ENCODE results near the gene ZKSCAN3.

Gene ZKSCAN3

DNA sequence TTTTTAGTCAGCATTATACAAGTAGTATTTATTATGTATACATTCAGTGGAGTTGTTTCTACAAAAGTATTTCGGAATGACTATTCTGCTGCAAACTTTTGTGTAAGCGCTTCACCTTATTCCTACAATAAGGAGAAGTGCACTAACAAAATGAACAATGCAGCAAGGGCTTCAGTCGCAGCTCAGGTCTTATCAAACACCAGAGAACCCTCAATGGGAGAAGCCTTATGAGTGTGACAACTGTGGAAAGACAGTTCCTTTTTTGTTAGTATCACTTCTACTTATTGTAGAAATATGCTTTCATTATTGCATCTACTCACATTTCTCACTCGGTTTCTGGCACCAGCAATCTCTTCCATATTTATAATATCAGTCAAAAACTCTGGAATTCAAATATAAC, 18.8 kb downstream of the ZKSCAN3 start:
- DNase-seq, result no peak
- in situ Hi-C loops (cut with HindIII; ENCODE audit: low pct_ligation_motif_present, low pct_unique_long_range_greater_than_20kb, low sequenced_read_pairs), result no loop called here

GRCh38 chr6:28369463-28369862, 19.7 kb downstream of the ZKSCAN3 start:
- DNase-seq, result no peak
- in situ Hi-C loops (cut with HindIII; ENCODE audit: low pct_ligation_motif_present, low pct_unique_long_range_greater_than_20kb, low sequenced_read_pairs), result no loop called here

DNA sequence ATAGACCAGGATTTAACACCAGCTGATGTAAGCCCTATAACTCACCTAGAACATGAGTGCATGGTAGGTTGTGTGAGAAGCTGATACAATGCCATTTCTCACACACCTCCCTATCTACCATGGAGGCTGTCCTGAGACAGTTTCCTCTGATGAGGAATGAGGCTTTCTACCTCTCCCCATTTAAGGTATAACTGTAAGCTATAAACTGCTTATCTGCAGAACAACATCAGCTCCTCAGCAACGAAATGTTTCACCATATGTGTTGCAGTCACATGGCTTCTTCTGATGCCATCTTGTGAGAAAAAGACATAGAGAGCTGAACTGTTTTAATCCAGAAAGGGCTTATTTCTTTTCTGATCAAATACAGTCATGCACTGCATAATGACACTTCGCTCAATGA, 20.7 kb downstream of the ZKSCAN3 start:
- in situ Hi-C loops (cut with HindIII; ENCODE audit: low pct_ligation_motif_present, low pct_unique_long_range_greater_than_20kb, low sequenced_read_pairs), result no loop called here

GRCh38 chr6:28371280-28371679, 21.5 kb downstream of the ZKSCAN3 start:
- in situ Hi-C loops (cut with HindIII; ENCODE audit: low pct_ligation_motif_present, low pct_unique_long_range_greater_than_20kb, low sequenced_read_pairs), result no loop called here
- DNase-seq, result no peak

More for the DNA sequence above, 20.7 kb downstream of the ZKSCAN3 start:
- no peak for DNase-seq

DNA sequence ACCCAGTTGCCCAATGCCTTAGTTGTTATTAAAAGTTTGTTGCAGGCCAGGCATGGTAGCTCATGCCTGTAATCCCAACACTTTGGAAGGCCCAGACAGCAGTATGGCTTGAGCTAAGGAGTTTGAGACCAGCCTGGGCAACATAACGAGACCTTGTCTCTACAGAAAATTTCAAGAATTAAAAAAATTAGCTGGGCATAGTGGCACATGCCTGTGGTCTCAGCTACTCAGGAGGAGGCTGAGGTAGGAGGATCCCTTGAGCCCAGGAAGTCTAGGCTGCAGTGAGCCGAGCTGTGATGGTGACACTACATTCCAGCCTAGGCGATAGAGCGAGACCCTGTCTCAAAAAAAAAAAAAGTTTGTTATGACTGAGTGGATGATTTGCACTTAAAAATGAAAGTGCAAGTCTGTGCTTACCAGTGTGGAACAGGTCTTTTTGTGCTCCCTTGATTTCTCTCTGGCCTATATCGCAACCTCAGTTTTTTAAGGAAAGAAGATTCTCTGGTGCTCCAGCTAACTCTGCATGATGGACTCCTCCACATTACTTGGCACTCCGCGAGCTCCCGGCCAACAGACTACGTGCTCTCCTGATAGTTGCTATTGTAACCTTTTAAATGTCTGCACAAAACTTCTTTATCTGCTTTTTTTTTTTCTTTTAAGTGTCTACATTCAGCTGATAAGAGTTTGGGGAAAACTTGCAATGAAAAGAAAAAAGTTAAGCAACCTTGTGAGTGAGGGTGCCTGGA, 22.1 kb downstream of the ZKSCAN3 start:
- peak; percentile 40 for DNase-seq
- in situ Hi-C loops (cut with HindIII; ENCODE audit: low pct_ligation_motif_present, low pct_unique_long_range_greater_than_20kb, low sequenced_read_pairs), result no loop called here

- in situ Hi-C loops (cut with HindIII; ENCODE audit: low pct_ligation_motif_present, low pct_unique_long_range_greater_than_20kb, low sequenced_read_pairs), result no loop called here
- DNase-seq, result no peak
Measured at GRCh38 chr6:28373925-28374324, 24.2 kb downstream of the ZKSCAN3 start.

- in situ Hi-C loops (cut with HindIII; ENCODE audit: low pct_ligation_motif_present, low pct_unique_long_range_greater_than_20kb, low sequenced_read_pairs), result no loop called here
- no peak for DNase-seq
Measured at GRCh38 chr6:28377879-28378278, 28.1 kb downstream of the ZKSCAN3 start.

DNA sequence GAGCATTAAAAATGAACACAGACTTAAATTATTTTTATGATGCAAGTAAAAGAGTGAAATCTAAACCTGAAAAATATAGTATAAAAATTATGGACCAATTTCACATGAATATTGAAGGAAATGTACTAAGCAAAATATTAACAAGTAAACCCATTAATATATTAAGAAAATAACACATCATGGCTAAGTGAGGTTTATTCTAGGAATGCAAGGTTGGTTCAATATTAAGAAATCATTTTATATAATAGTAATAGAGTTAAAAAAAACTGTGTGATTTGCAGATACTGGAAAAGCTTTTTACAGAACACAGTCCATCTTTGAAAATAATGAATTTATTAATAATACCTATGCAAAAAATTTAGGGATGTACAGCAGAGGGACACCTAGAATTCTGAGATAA, 28.9 kb downstream of the ZKSCAN3 start:
- in situ Hi-C loops (cut with HindIII; ENCODE audit: low pct_ligation_motif_present, low pct_unique_long_range_greater_than_20kb, low sequenced_read_pairs), result no loop called here
- DNase-seq, result no peak

GRCh38 chr6:28380381-28380780, 30.6 kb downstream of the ZKSCAN3 start:
- in situ Hi-C loops (cut with HindIII; ENCODE audit: low pct_ligation_motif_present, low pct_unique_long_range_greater_than_20kb, low sequenced_read_pairs), result no loop called here
- no peak for DNase-seq

GRCh38 chr6:28383235-28384142, 33.7 kb downstream of the ZKSCAN3 start:
- DNase-seq, result peak; percentile 87
- in situ Hi-C loops (cut with HindIII; ENCODE audit: low pct_ligation_motif_present, low pct_unique_long_range_greater_than_20kb, low sequenced_read_pairs), result no loop called here

DNA sequence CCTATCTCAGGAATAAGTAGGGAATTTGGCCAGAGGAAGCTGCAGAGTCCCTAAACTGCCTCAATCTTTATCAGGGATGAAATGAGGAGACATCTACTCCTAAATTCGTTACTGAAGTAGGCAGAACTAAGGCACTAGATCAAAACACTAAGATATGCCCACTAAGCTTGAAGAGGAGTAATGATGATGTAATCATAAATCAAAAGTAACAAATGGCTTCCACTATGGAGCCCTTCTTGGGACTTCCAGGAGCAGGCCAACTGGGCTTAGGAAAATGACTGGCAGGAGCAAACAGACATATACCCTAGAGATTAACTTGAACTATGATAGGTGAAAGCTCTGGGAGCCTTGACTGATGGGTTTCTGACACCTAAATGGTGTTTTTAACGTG, 34.4 kb downstream of the ZKSCAN3 start:
- in situ Hi-C loops (cut with HindIII; ENCODE audit: low pct_ligation_motif_present, low pct_unique_long_range_greater_than_20kb, low sequenced_read_pairs), result no loop called here
- no peak for DNase-seq

DNA sequence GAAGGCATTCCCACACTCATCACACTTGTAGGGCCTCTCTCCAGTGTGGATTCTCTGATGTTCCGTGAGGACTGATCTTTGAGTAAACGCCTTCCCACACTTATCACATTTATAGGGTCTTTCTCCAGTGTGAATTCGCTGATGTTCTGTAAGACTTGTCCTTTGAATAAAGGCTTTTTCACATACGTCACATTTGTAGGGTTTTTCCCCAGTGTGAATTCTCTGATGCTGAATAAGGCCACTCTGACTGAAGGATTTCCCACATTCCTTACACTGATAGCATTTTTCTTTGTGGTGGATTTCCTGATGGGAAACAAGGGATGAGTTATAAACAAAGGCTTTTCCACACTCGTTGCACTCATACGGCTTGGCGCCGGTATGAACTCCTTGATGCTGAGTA, 40.9 kb downstream of the ZKSCAN3 start:
- DNase-seq, result no peak
- in situ Hi-C loops (cut with HindIII; ENCODE audit: low pct_ligation_motif_present, low pct_unique_long_range_greater_than_20kb, low sequenced_read_pairs), result no loop called here

DNA sequence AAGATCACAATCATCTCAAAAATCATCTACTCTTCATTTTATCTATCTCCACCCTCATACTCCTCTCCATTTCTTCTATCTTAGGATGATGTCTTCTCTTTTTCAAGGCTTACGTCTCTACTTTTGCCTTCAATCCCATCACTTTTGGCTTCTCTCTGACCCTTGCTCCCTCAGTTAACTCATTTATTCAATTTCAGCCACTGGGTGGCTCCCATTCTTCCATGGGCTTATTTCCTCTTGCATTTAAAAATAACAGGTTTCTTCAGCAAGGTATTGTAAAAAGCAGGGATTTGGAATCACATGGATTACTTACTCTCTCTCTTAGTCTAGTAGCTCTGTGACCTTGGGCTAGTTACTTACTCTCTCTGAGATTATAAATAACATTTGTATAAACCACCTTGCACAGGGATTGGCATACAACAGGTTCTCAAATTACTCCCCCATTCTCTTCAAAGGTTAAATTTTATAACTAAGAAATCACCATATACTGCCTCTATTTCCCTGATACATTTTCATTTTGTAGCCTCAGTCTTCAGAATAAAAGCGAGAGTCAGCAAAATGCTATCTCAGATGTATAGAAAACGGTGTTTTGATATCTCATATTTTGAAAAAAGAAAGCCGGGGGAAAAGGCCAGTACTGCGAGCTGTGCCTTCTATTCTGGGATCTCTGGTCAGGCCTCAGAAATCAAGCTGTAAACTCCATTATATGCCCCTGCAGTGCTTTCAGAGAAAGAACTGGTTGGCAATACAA, 44.3 kb downstream of the ZKSCAN3 start:
- in situ Hi-C loops (cut with HindIII; ENCODE audit: low pct_ligation_motif_present, low pct_unique_long_range_greater_than_20kb, low sequenced_read_pairs), result no loop called here
- DNase-seq, result no peak

GRCh38 chr6:28395918-28396317, 46.2 kb downstream of the ZKSCAN3 start:
- in situ Hi-C loops (cut with HindIII; ENCODE audit: low pct_ligation_motif_present, low pct_unique_long_range_greater_than_20kb, low sequenced_read_pairs), result no loop called here
- DNase-seq, result no peak

GRCh38 chr6:28399350-28400121, 49.8 kb downstream of the ZKSCAN3 start, which contains the start of gene ZSCAN12:
TSS of gene ZSCAN12 (minus strand) at chr6:28399747. CDS start at chr6:28398405, 1,342 bp downstream.
- in situ Hi-C loops (cut with HindIII; ENCODE audit: low pct_ligation_motif_present, low pct_unique_long_range_greater_than_20kb, low sequenced_read_pairs), result no loop called here
- DNase-seq, result peak; percentile 85

DNA sequence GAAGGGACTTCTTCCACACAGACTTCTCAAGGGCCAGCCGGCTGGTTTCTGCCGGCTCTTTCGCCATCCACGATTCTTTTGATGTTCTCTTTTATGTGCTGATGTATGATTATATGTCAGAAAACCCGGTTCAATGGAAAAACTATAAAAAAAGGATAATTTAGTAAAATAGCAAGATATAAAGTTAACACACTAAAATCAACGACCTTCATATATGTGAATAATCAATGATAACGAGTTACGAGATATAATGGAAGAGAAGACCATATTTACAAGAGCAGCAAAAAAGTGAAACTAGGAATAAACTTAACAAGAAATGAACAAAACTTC, 50.3 kb downstream of the ZKSCAN3 start:
- in situ Hi-C loops (cut with HindIII; ENCODE audit: low pct_ligation_motif_present, low pct_unique_long_range_greater_than_20kb, low sequenced_read_pairs), result no loop called here
- DNase-seq, result no peak

GRCh38 chr6:28401172-28401571, 51.4 kb downstream of the ZKSCAN3 start:
- in situ Hi-C loops (cut with HindIII; ENCODE audit: low pct_ligation_motif_present, low pct_unique_long_range_greater_than_20kb, low sequenced_read_pairs), result no loop called here
- DNase-seq, result no peak

DNA sequence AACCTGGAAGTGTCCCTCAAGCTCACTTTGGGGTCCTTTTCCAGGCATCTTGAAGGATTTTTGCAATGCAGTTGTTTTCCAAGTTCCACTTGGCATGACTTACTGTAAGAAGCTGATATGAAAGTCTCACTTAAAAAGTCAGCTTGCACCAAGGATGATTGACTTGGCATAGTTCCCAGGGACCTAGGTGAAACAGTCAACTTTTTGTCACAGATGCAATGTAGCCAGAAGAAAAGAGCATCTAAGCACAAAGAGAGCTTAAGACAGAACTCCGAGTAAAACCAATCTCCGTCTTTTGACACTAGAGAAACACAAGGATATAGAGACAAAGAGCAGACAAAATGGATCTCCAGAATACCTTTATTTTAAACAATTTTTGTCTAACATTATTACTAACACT, 52.5 kb downstream of the ZKSCAN3 start:
- in situ Hi-C loops (cut with HindIII; ENCODE audit: low pct_ligation_motif_present, low pct_unique_long_range_greater_than_20kb, low sequenced_read_pairs), result no loop called here
- no peak for DNase-seq

Measured in ACHN (cell line).